NAMALWA (cell line): ENCODE data around the gene CCNA2.
A peak's percentile ranks its signal among the peaks of the same experiment; 100 is the strongest.

Source experiments
- DNase-seq: peaks from one replicate; pipeline ENCODE4 v3.0.0-alpha.2; 2015; ENCODE audit warnings: low spot score

CCNA2 gene

DNA sequence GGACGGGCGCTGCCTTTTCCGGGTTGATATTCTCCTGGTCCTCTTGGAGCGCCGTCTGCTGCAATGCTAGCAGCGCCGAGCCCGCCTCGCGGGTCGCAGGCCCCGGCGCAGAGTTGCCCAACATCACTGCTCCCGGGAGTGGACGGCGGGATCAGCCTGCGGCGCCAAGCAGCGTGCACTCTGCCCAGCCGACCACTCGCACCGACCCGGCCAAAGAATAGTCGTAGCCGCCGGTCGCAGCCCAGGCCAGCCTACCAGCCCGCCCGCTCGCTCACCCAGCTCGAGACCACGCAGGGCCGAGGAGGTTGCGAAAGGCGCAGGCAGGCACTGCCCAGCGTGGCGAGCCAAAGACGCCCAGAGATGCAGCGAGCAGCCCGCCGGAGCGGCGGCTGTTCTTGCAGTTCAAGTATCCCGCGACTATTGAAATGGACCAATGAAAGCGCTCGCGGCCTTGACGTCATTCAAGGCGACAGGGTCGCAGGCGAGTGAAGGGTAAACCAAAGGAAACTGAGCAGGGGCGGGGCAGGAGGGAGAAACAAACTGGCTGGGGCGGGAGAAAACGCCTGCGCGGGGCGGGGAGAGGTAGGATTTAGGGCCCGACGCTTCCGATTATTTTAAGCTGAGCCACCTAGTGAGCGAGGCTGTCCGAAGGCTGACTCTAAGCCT lies at the start of gene CCNA2:
TSS of gene CCNA2 (minus strand) at position 379 of the 666 bp plus-strand sequence. CDS start at position 124, 255 bp downstream.
- DNase-seq = peak; percentile 99

DNA sequence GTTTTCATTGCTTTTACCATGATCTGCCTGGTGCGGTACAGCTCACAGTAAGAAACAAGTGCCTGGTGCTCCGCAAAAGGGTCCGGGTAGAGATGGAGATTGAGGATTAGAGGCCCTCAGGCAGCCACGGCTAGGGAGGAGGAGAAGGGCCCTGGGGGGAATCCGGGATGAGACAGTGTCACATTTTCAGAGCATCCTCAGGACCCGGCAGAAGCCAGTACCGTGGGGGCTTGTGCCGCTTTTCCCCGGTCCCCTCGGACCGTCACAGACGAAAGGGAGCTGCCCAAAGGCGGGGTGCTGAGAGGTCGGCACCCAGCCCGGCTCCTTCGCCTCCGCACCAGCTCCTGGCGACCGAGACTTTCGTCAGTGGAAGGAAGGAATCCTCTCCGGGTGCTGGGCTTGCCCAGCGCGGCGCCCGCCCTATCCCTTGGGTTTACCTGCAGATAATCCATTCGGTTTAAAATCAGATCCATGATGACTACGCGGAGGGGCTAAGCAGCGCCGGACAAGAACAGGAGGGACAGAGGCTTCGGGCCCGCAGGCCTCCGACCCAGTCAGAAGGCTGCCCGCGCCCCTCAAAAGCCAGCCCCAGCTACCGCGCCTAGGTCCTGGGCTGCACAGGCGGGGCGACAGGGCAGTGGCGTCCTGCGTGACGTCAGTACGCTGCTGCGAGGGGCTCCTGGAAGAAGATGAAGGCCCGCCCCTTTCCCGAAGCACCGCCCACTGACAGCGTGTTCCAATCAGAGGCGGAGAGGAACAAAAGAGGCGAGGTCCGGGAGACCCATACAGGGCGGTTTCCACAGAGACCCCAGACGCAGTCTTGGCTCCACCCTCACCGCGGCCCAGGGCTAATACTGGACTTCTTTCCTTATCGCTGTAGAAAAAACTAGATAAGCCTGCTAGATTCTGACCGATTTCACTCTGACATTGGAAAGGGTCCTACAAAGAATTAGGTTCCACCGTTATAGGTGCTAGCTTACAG lies 46.4 kb upstream of the CCNA2 start, which contains the start of gene BBS7:
TSS of gene BBS7 (minus strand) at position 634 of the 982 bp plus-strand sequence. CDS start at position 473, 161 bp downstream.
- peak; percentile 98 for DNase-seq

DNA sequence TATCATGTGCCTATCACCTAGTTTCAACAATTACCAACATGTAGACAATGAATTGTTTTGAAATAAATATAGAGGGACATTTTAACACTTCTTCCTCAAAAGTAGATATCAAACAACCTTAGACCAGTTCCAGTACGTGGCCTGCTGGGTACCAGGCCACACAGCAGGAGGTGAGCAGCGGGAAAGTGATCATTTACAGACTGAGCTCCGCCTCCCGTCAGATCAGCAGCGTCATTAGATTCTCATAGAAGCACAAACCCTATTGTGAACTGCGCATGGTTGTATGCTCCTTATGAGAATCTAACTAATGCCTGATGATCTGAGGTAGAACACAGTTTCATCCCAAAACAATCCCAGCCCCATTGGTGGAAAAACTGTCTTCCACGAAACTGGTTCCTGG lies 40.1 kb upstream of the CCNA2 start:
- no peak for DNase-seq

DNA sequence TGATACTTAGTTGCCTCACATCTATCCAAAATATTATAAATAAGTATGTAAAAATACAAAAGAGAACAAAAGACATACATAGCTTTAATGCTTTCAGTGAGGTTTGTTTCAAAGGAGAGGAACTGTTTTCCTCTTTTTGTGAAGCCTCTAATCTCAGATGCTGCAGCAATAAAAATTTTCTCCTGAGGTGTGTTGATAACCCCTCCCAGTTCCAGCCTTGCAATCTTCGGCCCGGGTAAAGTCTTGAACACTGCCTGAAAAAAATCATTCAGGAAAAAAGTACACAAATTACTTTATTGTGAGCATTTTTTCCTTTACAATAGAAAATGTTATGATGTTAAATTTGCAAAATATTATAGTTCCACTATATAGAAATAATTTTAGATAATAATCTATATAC lies 37.7 kb upstream of the CCNA2 start:
- DNase-seq = no peak

DNA sequence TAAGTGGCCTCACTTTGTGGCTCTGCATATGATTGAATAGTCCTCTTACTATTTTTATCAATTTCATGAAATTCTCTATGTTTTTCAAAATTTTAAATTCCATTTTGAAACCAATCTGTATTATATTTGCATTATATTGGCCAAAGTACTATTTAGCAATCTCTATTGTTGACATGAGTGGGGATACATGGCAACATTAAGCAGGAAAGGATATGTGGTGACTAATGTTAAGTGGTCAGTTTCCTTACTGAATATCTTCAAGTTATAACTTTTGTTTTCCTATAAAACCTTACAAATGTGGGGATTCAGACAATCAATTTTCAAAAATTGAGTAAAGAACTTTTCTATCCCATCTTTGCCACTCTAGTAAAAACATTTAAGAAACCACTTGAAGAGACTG lies 36.4 kb upstream of the CCNA2 start:
- DNase-seq = no peak

DNA sequence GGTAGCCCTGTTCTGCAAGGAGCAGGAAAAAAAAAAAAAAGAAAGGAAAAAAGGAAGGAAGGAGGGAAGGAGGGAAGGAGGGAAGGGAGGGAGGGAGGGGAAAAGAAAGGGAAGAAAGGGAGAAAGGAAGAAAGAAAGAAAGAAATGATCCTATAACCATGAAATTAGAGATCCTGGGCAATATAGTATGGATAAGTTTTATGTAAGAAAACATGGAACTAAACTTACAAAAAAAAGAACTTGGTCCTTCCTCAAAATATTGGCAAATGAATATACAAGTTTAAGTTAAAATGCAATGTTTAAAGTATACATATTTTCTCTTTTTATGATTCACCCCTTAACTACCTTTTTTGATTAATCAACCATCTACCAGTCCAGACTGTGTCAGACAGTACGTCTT lies 27.7 kb upstream of the CCNA2 start:
- no peak for DNase-seq

DNA sequence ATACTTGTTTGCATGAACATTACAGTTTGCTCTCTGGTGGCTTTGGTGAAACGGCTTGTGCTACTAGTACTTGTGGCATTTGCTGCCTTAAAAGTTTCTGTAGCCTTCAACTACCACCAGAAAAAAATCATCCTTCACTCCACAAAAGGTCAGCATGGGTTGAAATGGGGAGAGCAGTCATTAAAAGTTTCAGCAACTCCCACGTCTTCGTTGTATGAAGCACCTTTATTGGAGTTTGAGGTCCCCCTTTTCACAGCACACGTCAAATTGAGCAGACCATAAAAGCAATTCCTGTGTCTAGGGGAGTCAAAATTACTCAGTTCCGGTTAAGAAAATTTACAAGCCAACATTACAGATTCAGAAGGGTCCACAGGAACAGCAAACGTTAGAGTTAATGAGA lies 23.0 kb upstream of the CCNA2 start:
- no peak for DNase-seq

DNA sequence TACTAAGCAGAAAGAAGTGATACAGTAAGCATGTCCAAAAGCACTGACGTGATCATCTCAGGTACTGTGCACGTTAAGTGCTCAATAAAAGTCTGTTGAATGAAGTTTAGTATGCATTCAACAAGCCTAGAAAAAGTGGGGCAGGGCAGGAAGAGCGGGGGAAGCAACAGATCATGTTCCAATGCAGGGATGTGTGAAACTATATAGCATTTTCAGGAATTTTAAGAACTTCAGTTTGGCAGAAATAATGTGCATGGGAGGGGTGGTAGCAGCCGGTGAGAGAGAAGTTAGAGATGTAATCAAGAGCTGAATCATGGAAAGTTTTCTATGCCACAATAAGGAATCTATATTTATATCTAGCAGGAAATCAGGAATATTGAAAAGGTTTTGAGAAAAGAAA lies 19.2 kb upstream of the CCNA2 start:
- DNase-seq = no peak

DNA sequence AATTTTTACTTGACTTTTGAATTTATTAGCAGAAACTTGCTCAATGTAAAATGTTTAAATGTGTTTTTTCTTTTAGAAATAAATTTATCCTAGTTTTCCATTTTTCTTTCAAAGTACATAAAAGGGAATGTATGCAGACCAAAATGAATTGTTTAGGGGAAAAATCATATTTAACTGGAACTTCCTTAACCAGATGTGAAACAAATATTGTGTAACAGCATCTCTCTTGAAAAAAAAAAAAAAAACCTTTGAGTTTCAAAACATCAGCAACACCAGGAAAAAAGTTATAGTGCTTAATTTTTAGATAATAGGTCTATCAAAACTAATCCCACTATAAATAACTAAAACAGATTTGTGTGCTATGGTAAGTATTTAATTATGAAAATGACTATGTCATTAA lies 14.5 kb upstream of the CCNA2 start:
- DNase-seq = no peak

DNA sequence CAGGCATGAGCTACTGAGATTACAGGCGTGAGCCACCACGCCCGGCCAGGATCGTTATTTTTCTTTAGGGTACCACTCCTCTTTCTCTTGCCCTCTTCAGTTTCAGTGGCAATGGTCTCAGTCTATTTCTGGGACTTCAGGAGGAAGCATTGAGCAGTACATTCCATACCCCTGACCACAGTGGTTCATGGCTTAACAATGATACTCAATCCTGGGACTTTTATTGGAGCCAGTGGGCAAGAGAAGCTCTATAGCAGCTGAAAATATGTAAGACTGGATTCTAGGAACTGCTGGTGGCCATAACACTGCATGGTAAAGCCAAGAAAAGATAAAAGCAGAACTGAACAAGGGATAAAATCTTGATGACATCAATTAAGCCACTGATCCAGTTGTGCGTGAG lies 5.8 kb upstream of the CCNA2 start:
- no peak for DNase-seq

DNA sequence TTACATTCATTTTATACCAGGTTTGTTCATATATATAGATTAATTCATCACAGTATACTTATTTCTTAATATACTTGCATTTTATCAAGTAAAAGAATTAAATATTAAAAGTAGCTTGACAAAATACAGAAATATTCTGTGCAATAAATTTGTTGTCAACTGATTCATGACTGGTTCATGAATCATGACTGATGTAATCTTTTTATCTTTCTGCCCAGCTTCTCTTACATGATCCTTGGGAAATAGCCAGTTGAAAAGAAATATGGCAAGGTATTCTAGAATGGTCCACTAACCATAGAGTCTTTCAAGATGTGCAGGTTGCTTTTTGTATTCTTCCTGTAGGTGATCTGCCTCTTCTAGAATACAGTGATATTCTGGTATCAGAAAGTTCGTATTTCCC lies 4.2 kb upstream of the CCNA2 start:
- DNase-seq = no peak

DNA sequence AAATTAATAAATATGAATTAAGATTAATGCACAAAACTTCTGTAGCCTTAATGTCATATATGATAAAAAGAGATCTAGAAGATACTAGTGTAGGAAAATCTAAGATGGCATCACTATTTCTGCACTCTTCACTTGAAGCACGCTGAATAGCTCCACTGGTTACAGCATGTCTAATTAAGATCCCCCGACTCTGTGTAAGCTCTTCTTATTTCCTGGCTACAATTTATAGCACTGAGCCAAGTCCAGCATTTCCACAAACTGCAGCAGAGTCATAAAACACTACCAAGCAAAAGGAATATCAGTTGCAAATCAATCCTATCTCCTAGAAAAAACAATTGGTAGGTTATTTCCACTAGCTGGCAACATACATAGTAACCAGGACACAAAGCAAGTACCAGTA lies 1.3 kb upstream of the CCNA2 start:
- no peak for DNase-seq

DNA sequence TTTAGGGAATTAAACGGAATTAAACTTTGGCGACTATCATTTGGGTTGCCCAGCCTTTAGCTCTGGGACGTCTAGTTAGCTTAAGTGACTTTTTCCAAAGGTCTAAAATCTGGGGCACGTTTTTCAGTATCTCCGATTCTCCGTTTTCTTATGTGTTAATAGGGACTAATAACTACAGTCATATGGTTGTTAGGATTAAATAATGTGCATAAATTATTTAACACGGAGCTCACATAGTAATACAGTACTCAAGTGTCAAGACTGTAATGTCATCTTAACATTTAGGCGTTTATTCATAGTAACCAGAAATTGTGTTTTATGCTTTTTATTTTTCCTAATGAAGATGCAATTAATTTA lies 466 bp upstream of the CCNA2 start:
- no peak for DNase-seq

DNA sequence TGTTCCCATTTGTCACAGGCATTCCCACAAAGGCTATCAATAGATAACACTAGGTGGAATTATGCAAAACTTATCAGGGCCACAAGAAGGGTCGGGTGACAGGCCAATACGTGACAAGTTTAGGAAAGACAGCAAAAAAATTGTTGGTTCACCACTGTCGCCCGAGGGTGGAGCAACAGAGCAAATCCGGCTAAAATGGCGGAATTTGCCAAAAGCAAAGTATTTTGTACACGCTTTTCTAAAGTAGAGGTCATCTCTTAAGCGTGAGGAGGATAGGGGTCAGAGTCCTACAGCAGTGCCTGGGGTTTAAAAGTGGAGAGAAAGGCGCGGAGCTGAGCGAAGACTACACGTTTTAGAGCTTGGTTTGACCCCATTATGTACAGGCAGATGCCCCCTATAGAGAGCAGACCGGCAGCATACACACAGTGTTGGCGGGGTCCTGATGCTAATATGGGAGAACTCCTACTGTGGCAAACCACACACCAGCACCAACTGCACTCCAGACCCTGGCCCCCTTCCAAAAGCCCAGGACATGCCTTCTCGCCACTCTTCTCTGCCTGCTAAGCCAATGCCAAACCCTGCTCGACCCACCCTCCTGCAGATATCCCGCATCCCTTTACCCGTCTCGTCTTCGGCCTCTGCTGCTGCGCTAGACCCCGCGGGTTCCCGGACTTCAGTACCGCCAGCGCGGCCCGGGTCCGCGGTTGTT lies 733 bp downstream of the CCNA2 start:
- DNase-seq = peak; percentile 86

DNA sequence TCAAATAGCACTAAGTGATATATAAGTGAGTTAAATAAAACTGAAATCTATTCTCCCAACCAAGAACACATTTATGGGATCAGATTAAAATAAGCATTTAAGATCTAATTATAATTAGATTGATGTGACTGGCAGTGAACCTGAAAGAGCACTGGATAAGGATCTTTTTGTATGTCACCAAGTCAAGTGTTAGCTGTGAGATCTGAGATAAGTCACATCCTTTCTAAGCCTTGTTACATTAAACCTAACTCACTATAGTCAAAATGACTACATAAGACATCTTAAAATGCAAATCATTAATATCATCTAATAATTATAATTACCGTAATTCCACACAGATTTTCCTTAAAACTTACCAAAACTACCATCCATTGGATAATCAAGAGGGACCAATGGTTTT lies 1.6 kb downstream of the CCNA2 start:
- DNase-seq = no peak

DNA sequence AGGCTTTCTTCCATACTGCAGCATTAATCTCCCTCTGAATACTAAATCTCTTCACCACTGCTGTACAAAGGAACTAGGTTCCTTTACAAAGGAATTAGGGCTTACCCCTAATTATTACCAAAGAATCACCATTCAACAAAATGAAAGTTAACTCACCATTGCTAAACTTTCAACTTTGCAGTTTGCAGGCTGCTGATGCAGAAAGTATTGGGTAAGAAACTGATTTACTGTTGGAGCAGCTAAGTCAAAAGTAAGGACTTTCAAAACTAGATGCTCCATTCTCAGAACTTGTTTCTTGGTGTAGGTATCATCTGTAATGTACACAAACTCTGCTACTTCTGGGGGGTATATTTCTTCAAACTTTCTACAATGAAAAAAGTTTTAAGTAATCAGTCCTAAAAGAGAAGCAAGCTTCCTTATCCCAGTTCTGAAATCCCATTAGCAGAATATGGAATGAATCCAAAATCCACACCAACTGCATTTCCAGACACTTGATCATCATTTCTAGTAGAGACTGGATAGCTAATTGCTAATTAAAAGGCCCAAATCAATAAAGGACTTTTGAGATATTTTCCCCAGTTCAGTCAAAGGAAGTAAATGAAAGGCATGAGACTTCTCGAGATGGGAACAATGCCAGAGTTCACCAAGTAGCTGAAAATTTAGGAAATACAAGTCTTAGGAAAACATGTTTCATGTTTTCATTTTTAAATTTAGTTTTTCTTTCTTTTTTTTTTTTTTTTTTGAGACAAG lies 4.3 kb downstream of the CCNA2 start:
- DNase-seq = no peak

DNA sequence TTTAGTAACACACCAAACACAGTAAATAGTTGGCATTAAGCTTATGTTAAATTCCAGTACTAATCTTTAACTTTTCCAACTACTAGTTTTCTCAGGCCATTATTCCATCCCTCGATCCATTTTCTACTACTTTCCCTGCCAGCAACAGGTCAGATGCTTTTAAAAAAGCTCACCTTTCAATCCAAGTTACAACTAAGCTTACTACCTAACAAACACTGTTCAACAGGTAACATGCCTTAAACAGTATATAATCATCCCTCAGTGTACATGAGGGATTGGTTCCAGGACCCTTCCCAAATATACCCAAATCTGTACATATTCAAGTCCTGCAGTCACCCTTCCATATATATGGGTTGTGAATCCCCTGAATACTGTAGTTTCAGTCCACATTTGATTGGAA lies 5.5 kb downstream of the CCNA2 start:
- DNase-seq = no peak

DNA sequence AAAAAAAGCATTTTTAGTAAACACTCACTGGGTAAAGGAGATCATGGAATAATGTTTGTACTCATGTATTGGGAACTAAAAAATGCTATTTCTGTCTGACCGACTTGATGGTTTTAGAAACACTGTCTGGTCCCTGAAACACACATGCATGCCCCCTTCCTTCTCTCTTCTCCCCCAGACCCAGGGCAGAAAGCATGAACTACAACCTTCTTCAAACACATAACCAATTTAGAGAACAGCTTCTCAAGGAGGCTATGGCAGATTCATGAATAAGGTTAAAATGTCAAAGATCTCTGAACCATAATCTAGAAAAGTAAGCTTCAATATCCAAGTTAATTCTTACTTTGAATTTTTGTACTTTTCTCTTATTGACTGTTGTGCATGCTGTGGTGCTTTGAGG lies 6.0 kb downstream of the CCNA2 start:
- DNase-seq = no peak

DNA sequence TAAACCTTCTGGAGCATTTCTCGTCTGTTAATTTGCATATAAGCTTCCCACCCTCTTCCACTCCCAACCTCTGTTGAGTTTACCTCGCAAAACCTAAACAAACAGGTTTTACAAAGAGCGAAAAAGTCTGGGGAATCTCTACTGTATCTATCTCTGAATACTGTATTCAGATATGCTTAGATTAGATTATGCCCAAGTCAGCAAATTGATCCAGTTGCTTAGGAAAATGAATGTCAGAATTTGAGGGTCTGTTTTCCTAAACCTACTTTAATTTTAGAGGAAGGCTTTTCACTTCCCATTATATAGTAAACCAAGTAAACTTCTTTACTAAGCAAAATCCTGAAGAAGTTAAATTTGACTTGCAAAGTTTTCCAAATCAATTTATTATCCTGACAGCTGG lies 6.7 kb downstream of the CCNA2 start:
- no peak for DNase-seq

DNA sequence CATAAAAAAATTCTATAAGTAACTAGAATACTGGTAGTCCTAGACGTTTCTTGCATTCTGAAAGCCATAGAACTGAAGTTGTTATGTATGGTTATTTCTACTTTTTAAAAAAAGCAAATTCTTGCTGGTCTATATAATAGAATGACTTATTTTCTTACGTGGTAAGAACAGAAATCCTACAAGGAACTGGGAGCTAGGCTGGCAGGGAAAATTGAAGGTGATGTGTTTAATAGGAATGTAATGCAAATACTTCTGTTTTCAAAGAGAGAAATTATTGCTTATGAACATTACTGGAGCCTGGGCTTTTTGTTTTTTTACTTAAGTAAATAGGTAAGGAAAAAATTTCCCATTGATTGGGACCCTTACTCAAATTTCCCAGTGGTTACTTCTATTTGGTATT lies 8.9 kb downstream of the CCNA2 start:
- no peak for DNase-seq

DNA sequence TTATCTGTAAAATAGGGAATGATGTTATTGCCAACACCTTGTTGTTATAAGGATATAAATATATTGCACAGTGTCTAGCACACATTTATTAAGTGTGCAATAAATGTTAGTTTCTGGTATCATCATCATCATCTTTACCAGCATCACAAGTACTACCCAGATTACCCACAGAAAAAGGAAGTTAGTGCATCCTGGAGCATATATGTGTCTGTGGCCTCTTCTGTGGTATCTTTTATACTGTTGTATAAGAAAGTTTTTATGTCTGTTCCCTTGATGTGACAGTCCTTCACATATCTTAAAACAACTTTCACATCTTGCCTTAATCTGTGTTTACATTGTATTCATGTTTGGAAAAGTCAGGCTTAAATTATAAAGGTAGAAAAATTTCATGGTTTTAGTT lies 12.6 kb downstream of the CCNA2 start:
- DNase-seq = no peak

DNA sequence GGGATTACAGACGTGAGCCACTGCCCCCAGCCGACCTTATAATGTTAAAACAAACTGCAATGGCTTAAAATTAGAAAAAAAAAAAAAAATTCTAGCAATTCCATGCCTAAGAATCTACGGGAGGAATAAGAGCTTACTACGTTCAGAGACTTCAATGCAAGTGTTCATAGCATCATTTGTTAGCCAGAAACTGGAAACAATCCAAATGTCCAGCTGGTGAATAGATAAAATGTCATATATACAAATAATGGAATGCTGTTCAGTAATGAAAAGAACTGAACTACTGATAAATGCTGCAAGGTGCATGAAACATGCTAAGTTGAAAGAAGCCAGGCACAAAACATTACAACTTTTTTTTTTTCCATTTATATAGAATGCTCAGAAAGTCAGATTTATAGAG lies 17.3 kb downstream of the CCNA2 start:
- no peak for DNase-seq
